Posterior cingulate gyrus (tissue), 11 donors: ENCODE measurements around the gene FGGY.

Source experiments
- DNase-seq, 10 donors: peaks; one replicate each; pipeline versions ENCODE4 v3.0.0 to v3.0.0-alpha.2; 2020 to 2021; ENCODE audit warnings: mixed read lengths in 3 of 10
- intact Hi-C: fragments of 100-400 bp; cut with DNase I; formaldehyde crosslinking; loops from one replicate; pipeline ENCODE4 v1.15.1; 2023

The FGGY gene

DNA sequence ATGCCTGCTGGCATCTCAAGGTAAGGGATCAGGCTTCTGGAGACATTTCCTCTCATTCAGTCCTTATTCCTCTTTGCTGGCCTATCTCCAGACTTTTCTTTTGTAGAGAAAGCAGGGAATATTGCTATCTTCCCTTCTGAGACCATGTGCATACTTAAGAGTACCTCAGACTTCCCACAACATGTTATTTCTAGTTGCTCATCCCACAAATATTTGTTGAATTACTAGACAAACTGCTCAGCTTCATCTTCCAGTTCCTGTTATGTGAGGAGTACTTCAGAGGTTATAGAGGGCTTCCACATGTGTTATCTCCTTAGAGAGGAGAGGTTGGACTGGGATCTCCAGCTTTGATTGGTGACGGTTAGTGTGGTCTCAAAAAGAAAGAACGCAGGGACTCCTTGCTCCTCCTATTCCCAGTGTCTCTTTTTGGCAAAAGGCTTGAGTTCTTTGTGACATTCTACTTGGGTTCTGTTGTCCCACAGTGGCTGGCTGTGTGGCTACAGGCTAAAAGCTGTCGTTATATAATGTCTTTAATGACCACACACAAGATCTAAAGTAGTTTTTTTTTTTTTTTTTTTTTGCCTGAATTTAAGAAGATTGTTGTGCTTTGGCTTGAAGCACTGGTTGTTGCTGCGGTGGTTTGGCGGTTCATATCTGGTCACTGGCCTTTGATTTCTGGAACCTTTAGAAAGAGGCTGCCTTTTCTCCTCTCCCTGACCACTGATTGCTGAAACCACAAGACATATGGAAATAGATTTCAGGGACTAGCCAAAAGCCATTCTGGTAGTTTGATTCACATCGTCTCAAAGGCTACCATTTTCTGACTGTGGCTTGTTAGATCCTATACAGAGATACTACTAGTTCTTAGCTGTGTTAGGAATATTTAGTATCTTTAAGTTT is 78.7 kb downstream of the FGGY start:
- DNase-seq = no peak

DNA sequence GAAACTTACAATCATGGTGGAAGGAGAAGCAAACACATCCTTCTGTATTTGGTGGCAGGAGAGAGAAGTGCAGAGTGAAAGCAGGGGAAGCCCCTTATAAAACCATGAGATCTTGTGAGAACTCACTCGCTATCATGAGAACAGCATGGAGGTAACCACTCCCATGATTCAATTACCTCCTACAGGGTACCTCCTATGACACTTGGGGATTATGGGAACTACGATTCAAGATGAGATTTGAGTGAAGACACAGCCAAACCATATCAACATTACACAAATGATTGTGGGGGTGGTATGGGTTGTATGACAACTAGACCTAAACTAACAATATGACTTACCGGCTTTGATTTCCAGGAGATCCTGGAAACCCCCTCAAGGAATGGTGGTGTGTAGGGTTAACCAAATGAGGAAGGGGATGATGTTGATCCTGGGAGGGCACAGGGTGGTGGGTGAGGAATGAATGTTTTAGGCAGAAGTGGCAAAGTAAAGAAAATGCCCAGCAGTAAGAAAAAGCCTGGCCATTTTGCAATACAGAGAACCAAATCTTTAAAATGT is 80.5 kb downstream of the FGGY start:
- intact Hi-C loops = no loop called here
- DNase-seq = no peak

More for the DNA sequence above, 78.7 kb downstream of the FGGY start:
- intact Hi-C loops = no loop called here

DNA sequence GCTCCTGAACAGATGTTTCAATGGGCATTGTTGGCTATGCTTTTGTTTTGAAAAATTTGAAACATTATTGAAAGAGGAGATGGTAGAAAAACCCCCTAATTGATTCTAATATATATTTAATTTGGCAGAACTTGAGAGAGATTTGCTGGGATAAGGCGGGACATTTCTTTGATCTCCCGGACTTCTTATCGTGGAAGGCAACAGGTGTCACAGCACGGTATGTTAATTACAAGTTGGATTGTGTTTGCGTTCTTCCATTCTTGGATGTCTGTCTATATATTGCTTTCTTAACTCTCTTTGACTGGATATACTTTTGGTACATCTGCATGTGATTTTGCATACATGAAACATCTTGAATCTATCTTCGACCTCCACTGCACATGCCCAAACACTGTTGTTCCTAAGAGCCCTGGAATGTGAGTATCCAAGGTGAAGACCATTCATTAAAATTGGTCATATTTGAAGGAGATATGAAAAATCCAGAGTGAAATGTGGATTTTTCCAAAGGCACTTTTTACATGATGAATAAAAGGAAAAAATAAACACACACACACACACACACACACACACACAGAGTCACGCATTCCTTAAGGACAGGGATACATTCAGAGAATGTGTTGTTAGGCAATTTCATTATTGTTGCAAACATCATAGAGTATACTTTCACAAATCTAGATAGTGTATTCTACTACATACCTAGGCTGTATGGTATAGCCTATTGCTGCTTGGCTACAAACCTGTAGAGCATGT is 81.9 kb downstream of the FGGY start:
- DNase-seq = no peak
- intact Hi-C loops = no loop called here

DNA sequence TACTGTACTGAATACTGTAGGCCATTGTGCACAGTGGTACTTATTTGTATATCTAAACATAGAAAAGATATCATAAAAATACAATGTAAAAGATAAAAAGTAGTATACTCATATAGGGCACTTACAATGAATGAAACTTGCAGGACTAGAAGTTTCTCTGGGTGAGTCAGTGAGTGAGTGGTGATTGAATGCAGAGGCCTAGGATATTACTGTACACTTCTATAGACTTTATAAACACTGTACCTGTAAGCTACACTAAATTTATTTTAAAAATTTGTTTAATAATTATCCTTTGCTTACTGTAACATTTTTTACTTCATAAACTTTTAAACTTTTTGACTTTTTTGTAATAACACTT is 82.5 kb downstream of the FGGY start:
- DNase-seq = no peak
- intact Hi-C loops = no loop called here

DNA sequence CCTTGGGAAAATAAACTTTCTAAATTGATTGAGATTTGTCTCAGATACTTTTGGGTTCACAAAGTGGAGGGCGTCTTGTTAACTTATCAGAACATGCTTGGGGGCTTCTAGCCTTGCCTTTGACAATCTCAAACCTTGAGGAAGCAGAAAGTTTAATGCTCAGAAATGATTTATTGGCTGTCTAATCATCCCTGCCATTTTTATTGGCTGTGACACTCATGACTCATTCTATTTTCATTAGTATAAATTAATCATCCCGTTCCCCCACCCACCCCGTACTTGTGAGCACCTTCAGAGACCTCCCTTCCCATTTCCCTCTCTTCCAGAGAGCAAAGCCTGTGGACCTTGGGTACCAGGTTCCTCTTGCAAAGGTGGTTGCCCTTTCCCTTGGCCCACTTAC is 87.1 kb downstream of the FGGY start:
- intact Hi-C loops = no loop called here
- no peak for DNase-seq

DNA sequence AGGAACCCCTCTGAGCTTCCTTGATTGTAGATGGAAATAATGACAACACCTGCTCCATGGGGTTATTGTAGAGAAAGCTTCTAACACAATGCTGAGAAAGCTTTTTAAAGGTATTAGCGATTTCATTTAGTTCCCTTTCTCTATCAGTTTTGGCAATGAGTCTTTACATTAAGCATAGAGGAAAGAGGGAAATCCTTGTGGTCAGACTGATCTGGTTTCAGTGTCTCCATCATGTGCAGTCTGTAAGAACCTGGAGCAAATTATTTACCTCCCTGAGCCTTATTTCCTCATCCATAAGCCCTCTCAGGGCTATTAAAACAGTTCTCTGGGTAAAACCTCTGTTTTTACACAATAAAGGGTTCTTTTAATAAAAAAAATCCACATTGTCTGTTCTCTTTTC is 87.5 kb downstream of the FGGY start:
- intact Hi-C loops = no loop called here
- DNase-seq = no peak

DNA sequence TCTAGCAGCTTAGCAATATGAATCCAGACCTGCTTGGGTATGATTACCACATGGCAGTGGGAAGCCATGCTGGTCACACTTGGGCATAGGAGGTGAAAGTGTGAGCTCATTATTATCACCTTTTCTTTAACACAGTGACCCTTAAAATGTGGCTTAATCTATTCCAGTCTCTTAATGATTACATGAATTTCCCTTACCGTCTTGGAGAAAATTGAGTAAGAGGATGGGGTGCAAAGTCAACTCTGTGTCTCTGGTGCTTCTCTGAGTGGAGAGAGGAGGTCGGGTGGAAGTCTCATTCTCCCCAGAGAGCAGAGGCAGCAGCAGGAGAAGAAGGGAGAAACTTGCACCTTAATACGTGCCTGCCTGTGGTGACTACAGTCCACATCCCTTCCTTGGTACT is 91.3 kb downstream of the FGGY start:
- intact Hi-C loops = no loop called here
- no peak for DNase-seq

DNA sequence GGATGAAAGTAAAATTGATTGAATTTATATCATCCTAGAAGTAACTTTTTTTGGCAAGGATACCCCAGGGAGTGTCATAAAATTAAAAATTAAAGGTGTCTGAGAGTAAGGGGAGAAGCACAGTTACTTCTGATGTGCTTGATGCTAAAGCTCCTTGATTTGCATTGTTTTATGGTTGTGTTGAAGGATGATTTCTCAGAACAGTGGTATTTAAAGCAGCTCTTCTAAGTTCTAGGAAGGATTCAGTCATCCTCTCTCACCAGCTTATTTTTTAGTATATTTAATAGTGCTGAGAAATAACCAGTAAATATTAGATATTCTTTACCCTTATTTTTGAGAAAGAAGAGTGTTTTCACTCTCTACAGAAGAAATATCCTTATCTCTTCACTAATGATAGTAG is 93.0 kb downstream of the FGGY start:
- DNase-seq = no peak
- intact Hi-C loops = loop anchor here (10.0 kb wide), 1 partner anchor 605 kb away; the partner anchor contains the start of gene JUN

DNA sequence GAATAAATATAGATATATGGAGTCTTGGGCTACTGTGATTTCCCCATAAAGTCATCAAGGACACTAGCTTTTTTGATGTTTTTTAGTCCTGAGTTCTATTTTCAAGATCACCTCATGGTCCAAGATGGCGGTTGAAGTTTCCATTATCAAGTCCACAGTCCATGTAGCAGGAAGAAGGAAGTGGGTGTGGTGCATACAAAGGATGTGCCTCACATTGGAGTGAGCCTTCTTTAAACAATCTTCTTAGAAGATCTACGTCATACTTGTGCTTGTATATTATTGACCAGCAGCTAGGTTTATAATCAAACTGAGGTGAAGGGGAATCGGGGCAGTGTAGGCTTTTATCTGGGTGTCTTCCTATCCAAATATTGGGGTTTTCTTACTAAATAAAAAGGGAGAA is 93.4 kb downstream of the FGGY start:
- intact Hi-C loops = loop anchor here (10.0 kb wide), 1 partner anchor 606 kb away; the partner anchor contains the start of gene JUN
- DNase-seq = no peak

DNA sequence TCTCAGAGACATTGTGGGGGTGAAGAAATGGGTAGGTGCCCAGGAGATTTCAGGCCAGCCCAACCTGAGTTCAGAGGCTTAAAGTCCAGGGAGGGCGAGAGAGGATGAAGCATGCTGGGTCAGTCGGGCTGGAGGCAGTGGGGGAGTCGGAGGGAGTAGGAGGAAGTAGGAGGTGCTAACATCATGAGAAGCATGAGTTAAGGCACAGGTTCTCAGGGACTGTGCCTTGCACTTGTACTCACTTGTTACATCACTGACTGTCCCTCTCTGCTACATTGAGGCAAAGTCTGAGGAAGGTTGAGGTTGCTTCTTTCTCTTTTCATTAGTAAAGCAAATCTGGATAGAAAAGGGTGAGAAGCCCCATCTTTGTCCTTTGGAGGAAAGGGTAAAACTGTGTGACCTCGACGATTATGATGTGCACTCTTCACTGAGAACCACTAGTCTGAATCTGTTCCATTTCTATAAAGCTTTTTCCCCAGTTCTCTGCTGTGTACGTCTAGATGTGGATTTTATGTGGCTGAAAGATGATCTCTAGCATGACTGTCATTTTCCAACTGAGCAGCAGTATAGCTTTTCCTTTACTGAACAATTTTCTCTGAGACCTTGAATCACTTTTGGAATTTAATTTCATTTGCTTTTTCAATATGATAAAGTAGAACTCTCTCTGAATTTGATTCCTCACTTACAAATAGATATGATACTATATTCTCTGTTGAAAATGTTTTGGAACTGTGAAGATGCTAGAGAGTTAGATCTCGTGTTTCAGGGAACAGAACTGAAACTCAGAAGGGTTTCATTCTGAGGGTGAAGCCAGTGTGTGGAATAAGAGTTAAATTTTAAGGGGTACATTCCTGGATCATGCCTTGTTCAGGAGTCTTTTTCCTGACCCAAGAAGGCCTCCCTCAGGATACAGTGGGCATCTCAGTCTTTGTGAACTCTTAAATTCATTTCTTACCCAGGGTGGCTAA is 94.6 kb downstream of the FGGY start:
- intact Hi-C loops = loop anchor here (10.0 kb wide), 1 partner anchor 607 kb away; the partner anchor contains the start of gene JUN
- DNase-seq = no peak

DNA sequence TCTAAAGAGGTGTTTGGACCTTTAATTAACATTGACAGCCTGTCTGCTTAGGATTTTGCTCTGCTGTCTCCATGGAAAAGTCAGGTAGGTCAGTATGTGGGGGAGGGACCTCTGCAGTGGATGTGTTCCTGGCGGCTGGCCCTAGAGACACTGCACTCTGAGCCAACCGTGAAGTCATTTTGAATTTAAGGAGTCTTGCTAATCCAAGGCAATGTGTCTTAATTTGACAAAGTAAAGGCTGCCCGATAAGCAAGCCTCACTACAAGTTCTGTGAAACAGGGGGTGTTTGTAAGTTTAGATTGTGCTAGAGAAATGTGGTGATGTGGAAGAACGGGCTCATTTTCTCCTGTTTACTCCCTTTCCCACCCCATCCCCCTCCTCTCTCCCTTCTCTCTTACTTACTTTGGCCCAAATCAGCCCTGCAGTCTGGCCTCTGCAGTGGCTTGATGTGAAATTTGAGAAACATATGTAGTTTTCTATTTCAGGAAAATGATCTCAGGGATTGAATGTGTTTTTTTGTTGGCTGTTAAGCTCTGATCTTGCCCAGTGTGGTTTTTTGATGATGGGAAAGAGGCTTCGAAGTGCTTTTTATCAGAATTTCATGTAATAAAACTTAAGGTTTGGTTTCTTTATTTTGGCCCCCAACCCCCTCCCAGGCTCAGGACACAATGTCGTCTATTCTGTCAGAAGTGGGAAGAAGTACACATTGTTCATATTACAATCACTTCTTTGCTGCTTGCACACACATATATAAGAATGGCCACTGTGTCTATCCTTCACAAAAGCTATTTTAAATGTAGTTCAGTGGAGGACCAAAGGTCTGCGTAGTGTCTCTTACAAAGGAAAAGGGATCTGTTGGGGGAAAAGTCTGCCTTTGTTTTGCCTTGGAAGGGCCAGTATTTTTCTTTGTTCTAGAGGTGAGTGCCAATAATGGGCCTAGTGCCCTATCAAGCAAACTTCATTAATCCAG is 96.6 kb downstream of the FGGY start:
- peak in 6 of 10 donors; percentile 12 to 79 (median 54) for DNase-seq
- intact Hi-C loops = loop anchor here (10.0 kb wide), 1 partner anchor 609 kb away; the partner anchor contains the start of gene JUN

DNA sequence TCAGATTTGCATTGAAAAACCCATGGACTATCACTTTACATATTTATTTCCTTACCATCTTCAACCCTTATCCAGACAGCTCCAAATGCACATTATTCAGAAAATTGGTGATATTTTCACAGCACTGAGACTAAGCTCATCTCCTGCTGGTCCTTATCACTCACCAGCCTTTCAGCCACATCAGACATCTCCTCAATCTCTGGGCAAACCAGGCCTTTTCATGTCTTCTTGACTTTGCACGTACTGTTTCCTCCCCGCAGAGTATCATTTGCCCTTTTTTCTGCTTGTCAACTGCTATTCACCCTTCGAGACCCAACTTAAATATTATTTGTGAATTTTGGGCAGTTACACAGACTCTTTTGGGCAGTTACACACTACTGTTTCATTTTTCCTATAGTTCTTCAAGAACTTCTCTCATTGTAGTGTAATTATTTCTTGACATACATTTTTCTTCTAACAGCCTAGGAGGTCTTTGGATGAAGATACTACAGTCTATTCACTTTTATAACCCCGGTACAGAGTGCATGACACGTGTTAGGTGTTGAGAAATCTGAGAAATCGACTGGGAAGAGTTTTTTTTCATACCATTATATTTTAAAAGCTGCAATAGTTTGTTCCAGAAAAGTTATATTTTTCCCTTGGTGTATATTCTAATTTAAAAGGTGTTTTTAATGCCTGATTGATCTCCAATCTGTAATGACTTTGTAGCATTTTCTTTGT is 98.0 kb downstream of the FGGY start:
- no peak for DNase-seq
- intact Hi-C loops = loop anchor here (10.0 kb wide), 1 partner anchor 610 kb away; the partner anchor contains the start of gene JUN

DNA sequence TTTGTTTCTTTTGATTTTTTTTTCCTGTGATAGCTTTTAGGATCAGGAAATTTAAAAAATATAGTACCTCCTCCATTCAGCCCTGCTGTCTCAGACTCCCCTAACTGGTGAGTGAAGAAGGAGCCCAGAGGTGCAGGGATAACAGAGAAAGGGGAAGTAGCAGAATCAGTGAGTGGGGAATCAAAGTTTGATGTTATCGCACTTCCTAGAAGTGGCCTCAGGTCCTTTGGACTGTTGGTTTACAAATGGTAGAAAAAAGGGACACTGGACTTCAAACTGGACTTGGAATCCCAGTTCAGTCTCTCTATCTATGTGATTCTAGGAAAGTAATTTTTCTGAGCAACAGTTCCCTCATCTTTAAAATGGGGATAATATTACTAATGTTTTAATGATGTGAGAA is 99.5 kb downstream of the FGGY start:
- intact Hi-C loops = loop anchor here (10.0 kb wide), 1 partner anchor 612 kb away; the partner anchor contains the start of gene JUN
- no peak for DNase-seq

DNA sequence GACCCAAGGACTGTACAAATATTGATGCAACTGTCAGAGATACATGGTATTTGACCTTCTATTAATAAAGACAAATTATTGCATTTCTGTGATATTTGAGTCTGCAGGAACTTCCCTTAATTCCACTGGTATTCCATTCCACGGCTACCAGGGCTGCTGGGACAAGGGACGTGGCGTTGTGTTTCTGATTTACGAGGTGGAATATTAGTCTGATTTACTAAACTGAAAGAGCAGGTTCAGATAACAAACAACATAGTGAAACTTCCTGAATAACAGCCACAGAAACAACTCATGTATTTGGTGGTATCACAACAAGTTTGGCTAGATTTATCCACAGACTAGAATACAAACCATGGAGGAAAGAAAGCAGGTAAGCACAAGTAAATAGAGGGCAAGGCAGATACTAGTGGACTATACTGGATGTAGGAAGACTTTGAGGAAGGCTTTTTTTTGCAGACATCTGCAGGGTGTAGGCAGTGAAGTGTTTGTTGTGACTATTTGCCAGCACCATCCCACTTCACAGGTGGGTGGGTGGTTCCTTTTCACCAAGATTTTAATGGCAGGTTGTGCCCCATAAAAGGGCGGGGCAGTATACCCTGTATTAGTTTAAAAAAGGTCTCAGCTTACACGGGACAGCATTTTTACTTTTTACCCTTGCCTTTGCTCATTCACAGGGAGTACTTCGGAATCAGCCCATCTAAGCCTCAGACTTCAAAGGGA is 100.4 kb downstream of the FGGY start:
- DNase-seq = no peak
- intact Hi-C loops = loop anchor here (10.0 kb wide), 1 partner anchor 612 kb away; the partner anchor contains the start of gene JUN

DNA sequence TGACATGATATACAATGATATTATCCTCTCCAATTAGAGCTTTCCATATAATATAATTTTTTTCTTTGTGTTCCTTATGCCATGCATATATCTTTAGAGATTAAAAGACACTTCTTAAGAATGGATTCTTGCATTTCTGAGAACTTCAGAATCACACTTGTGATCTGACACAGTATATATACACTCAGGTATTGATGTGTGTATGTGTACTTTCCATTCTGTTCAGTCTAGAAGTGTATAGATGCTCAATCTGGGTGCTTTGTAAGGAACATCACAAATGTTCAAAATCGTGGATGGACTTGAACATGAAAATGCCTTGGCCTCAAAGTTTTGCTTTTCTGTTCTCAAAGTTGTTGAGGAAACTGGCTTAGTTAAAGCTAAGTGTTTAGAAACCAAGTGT is 102.7 kb downstream of the FGGY start:
- intact Hi-C loops = loop anchor here (10.0 kb wide), 1 partner anchor 615 kb away; the partner anchor contains the start of gene JUN
- DNase-seq = no peak

DNA sequence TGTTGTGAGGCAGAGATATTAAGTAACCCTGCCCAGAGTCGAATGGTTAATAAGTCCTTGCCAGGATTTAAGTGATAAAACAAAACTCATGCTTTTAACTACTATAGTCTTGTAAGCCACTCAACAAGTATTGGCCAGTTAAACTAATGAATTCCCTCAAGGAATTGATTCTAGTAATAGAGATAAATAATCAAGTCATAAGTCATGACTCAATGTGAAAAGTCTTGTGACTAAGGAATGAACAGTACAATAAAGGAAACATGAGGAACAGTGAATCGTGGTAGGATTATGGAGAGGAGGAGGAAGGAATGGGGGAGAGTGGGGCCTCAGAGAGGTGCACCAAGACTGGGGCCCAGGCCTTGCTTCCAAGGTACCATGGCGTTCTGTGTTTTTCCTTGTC is 104.7 kb downstream of the FGGY start:
- no peak for DNase-seq
- intact Hi-C loops = no loop called here

DNA sequence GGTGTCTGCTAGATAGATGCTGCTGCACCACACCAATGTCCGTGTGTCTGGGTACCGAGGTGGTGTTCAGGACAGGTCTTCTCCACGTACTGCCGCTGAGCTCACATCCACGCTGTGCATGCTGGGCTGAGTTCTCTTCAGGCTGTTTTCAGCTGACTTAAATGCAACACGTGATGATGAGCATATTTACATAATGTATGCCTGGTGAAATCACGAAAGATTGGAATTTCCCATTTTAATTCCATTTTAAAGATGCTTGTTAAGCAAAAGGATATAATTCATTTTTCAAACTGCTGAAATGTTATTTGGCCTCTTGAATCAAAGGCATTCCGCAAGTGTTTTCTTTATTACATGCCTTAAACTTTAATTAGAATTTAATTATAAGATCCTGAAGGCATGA is 107.9 kb downstream of the FGGY start:
- intact Hi-C loops = no loop called here
- no peak for DNase-seq
